HepG2 (cell line): Measurements from ENCODE around the gene RTBDN. TPM values are rescaled to one million over a fixed set of nuclear protein-coding genes. Genes with fewer than 3 reads are reported as not detected.
A peak's percentile ranks its signal among the peaks of the same experiment; 100 is the strongest.

Experiments used
- ATF6 ChIP-seq: sonication (generic); formaldehyde crosslinking; conservative IDR thresholded peaks from 2 replicates; pipeline ENCODE4 v1.4.0; 2020; ENCODE audit warnings: missing genetic modification reagents
- ATRX ChIP-seq: sonication (generic); formaldehyde crosslinking; IDR thresholded peaks from 2 replicates; pipeline ENCODE4 v1.4.0; 2020; ENCODE audit warnings: missing genetic modification reagents, borderline replicate concordance
- DRAP1 ChIP-seq: IDR thresholded peaks from 2 replicates; pipeline ENCODE4 v1.6.1; 2016; ENCODE audit warnings: missing genetic modification reagents, missing compliant biosample characterization
- GABPA ChIP-seq, 2 experiments: IDR thresholded peaks; 2 replicates each; pipeline ENCODE4 v1.6.1; 2011 to 2016; ENCODE audit warnings: low read depth in 2 of 2, low read length in 1 of 2, missing biosample characterization in 1 of 2, missing genetic modification characterization in 1 of 2
- KLF6 ChIP-seq: IDR thresholded peaks from 2 replicates; pipeline ENCODE4 v1.8.0; 2016; ENCODE audit warnings: missing biosample characterization, missing genetic modification reagents
- RNF2 ChIP-seq: fragments of 450-650 bp; conservative IDR thresholded peaks from 2 replicates; pipeline ENCODE4 v1.6.1; 2016; ENCODE audit warnings: low read depth
- SALL1 ChIP-seq: sonication (generic); formaldehyde crosslinking; IDR thresholded peaks from 2 replicates; pipeline ENCODE4 v1.8.0; 2022; ENCODE audit warnings: mild to moderate bottlenecking, missing genetic modification reagents
- SP2 ChIP-seq: sonication (generic); formaldehyde crosslinking; IDR thresholded peaks from 2 replicates; pipeline ENCODE4 v1.5.1; 2020; ENCODE audit warnings: mild to moderate bottlenecking, missing genetic modification reagents
- YEATS2 ChIP-seq: sonication (generic); formaldehyde crosslinking; IDR thresholded peaks from 2 replicates; pipeline ENCODE4 v1.4.0; 2020; ENCODE audit warnings: missing genetic modification reagents, borderline replicate concordance
- ZBTB7B ChIP-seq: sonication (generic); formaldehyde crosslinking; IDR thresholded peaks from 2 replicates; pipeline ENCODE4 v1.4.0; 2020; ENCODE audit warnings: missing genetic modification reagents
- ZKSCAN5 ChIP-seq: sonication (generic); formaldehyde crosslinking; IDR thresholded peaks from 2 replicates; pipeline ENCODE4 v1.5.1; 2020; ENCODE audit warnings: mild to moderate bottlenecking, missing genetic modification reagents
- ZNF282 ChIP-seq: fragments of 450-650 bp; IDR thresholded peaks from 2 replicates; pipeline ENCODE4 v1.6.1; 2018; ENCODE audit not compliant: partially characterized antibody
- ZNF780A ChIP-seq: sonication (generic); formaldehyde crosslinking; IDR thresholded peaks from 2 replicates; pipeline ENCODE4 v1.8.0; 2022; ENCODE audit warnings: mild to moderate bottlenecking, missing genetic modification reagents, moderate library complexity
- ZNF850 ChIP-seq: sonication (generic); formaldehyde crosslinking; conservative IDR thresholded peaks from 2 replicates; pipeline ENCODE4 v1.9.0; 2021; ENCODE audit warnings: mild to moderate bottlenecking, missing genetic modification reagents
- polyA plus RNA-seq, 8 experiments: library from polyadenylated mRNA; depleted of rRNA in 3 of 8; stranded (reverse) in 7 of 8; unstranded in 1 of 8; fragments of >200 nt; fragmentation: Illumina TruSeq in 4 of 8; extraction: Trizol in 4 of 8; gene quantifications; 2 replicates each; pipeline versions ENCODE4 v1.2.1 to v1.2.3, GENCODE V29; 2011 to 2016; ENCODE audit warnings: low read depth in 4 of 8, missing spikeins in 1 of 8, mixed read lengths in 1 of 8; ENCODE audit not compliant: insufficient read depth in 1 of 8
- total RNA-seq, 5 experiments: library from RNA; depleted of rRNA; stranded (reverse); fragments of >200 nt; fragmentation: Illumina TruSeq; extraction: Trizol; gene quantifications; 2 replicates each; pipeline ENCODE4 v1.2.3, GENCODE V29; 2016; ENCODE audit warnings: low read depth in 1 of 5

Gene RTBDN
- total and polyA plus RNA-seq, 2 of the 13 experiments (the other 11 are each of a cell fraction or from before 2014, with no cell fraction given), result 0.27 to 0.48 TPM

- no peak for TF ChIP-seq YEATS2 (CRISPR knock-in tag)
- no peak for TF ChIP-seq ATF6 (CRISPR knock-in tag)
- TF ChIP-seq ATRX, result no peak
- no peak for TF ChIP-seq DRAP1 (CRISPR knock-in tag)
- no peak for TF ChIP-seq ZNF850 (CRISPR knock-in tag)
- TF ChIP-seq ZBTB7B (CRISPR knock-in tag), result no peak; the same call in 1 of the 2 replicates
- TF ChIP-seq KLF6 (CRISPR knock-in tag), result no peak
- no peak for TF ChIP-seq GABPA (IDR thresholded peaks at IDR 0.05; ENCODE audit: low read depth, low read length)
- TF ChIP-seq GABPA (CRISPR knock-in tag; IDR thresholded peaks at IDR 0.05; ENCODE audit: low read depth), result no peak
- no peak for TF ChIP-seq RNF2
- TF ChIP-seq ZKSCAN5 (CRISPR knock-in tag), result no peak
- peak; percentile 13; the same call in 1 of the 2 replicates for TF ChIP-seq SALL1
- TF ChIP-seq ZNF780A (CRISPR knock-in tag), result no peak
- TF ChIP-seq ZNF282, result no peak
- no peak for TF ChIP-seq SP2 (CRISPR knock-in tag)
Measured at GRCh38 chr19:12788682-12789097, 45.7 kb downstream of the RTBDN start (continued).
